Esophagus muscularis mucosa (tissue), 4 donors: ENCODE data around the gene TRIM2. TPM values are rescaled to one million over a fixed set of nuclear protein-coding genes. Genes with fewer than 3 reads are reported as not detected.
A peak's percentile ranks its signal among the peaks of the same experiment; 100 is the strongest.

Source experiments
- DNase-seq: peaks from one replicate; pipeline ENCODE4 v3.0.0-alpha.2; 2017; ENCODE audit errors: extremely low spot score
- H3K27ac ChIP-seq, 4 donors: fragments of 200-600 bp; sonication (generic); replicated peaks in 1 of 4; 1 replicate in 3 of 4; 2 replicates in 1 of 4; pipeline ENCODE4 v1.5.1; 2016 to 2019; ENCODE audit warnings: mild to moderate bottlenecking in 1 of 4
- H3K27me3 ChIP-seq, 4 donors: fragments of 200-600 bp; sonication (generic); one replicate each; pipeline versions ENCODE4 v1.5.1 to v1.6.0; 2016 to 2019
- H3K36me3 ChIP-seq, 4 donors: fragments of 200-600 bp; sonication (generic); one replicate each; pipeline ENCODE4 v1.5.1; 2016 to 2019
- H3K4me1 ChIP-seq, 4 donors: fragments of 200-600 bp; sonication (generic); one replicate each; pipeline ENCODE4 v1.5.1; 2016 to 2019
- H3K4me3 ChIP-seq, 4 donors: fragments of 200-600 bp; sonication (generic); 1 replicate in 2 of 4; 2 replicates in 2 of 4; pipeline ENCODE4 v1.5.1; 2016 to 2019; ENCODE audit warnings: mild to moderate bottlenecking in 4 of 4, moderate library complexity in 1 of 4
- H3K9me3 ChIP-seq, 4 donors: fragments of 200-600 bp; sonication (generic); 1 replicate in 3 of 4; 2 replicates in 1 of 4; pipeline ENCODE4 v1.5.1; 2016 to 2019
- CTCF ChIP-seq, 3 experiments: fragments of 200-600 bp in 2 of 3; fragments of 450-650 bp in 1 of 3; sonication (generic) in 2 of 3; IDR thresholded peaks; one replicate each; pipeline ENCODE4 v1.5.1; 2017 to 2019; ENCODE audit warnings: antibody characterized with exemption in 3 of 3, mild to moderate bottlenecking in 2 of 3, moderate library complexity in 1 of 3
- EP300 ChIP-seq: sonication (generic); formaldehyde crosslinking; IDR thresholded peaks from one replicate; pipeline ENCODE4 v1.6.1; 2017; ENCODE audit warnings: antibody characterized with exemption
- POLR2A ChIP-seq: fragments of 450-650 bp; IDR thresholded peaks from one replicate; pipeline ENCODE4 v1.6.1; 2017; ENCODE audit warnings: antibody characterized with exemption, moderate library complexity, mild to moderate bottlenecking, low read depth
- POLR2AphosphoS5 ChIP-seq, 2 donors: sonication (generic); formaldehyde crosslinking; IDR thresholded peaks; one replicate each; pipeline ENCODE4 v1.6.1; 2017; ENCODE audit warnings: antibody characterized with exemption in 2 of 2
- WGBS: methylation state at CpG from one replicate; pipeline ENCODE4 v1.1.5; 2018; 5-methylcytosine and 5-hydroxymethylcytosine counted together
- intact Hi-C: fragments of 100-400 bp; cut with DNase I; formaldehyde crosslinking; loops from one replicate; pipeline ENCODE4 v1.15.1; 2023
- total RNA-seq, 4 donors: library from RNA; depleted of rRNA; stranded (reverse); fragments of >200 nt; gene quantifications; one replicate each; pipeline versions ENCODE4 v1.1.0 to v1.2.1, GENCODE V29; 2016

TRIM2 gene
- total RNA-seq, 4 donors from 2014 or later = 28.3 to 36.9 (median 30.4) TPM

GRCh38 chr4:153271820-153272219 lies 67.6 kb downstream of the TRIM2 start:
- intact Hi-C loops = no loop called here
- DNase-seq = peak; percentile 19
- Histone ChIP-seq H3K27ac (no peak overlapping the region), H3K4me1 (peaks cover 7 to 40% (median 23%) of the 10 kb centered on the region in 4 donors), H3K36me3 (peaks cover 0 to 23% (median 9%) of the 10 kb centered on the region in 4 donors), H3K9me3 (no peaks in the 10 kb centered on the region), H3K4me3 (no peak overlapping the region), H3K27me3 (no peaks in the 10 kb centered on the region)
- 98% methylated on average over 2 of the region's 2 CpGs for WGBS
- TF ChIP-seq CTCF (IDR thresholded peaks at IDR 0.05) = no peak
- TF ChIP-seq EP300 = no peak
- no peak for TF ChIP-seq POLR2AphosphoS5 (IDR thresholded peaks at IDR 0.05)
- TF ChIP-seq POLR2A = no peak

GRCh38 chr4:153273751-153274150 lies 69.5 kb downstream of the TRIM2 start:
- Histone ChIP-seq H3K36me3 (peaks cover 0 to 39% (median 18%) of the 10 kb centered on the region in 4 donors), H3K4me3 (no peak overlapping the region), H3K27ac (no peak overlapping the region), H3K9me3 (no peaks in the 10 kb centered on the region), H3K4me1 (peaks cover 9 to 32% (median 13%) of the 10 kb centered on the region in 4 donors), H3K27me3 (no peaks in the 10 kb centered on the region)
- no peak for TF ChIP-seq POLR2AphosphoS5 (IDR thresholded peaks at IDR 0.05)
- no peak for TF ChIP-seq POLR2A
- no peak for TF ChIP-seq CTCF (IDR thresholded peaks at IDR 0.05)
- TF ChIP-seq EP300 = no peak
- intact Hi-C loops = no loop called here
- WGBS = 93% methylated on average over 1 of the region's 1 CpG
- peak; percentile 26 for DNase-seq

- Histone ChIP-seq H3K27ac (no peak overlapping the region), H3K4me3 (no peak overlapping the region), H3K9me3 (no peaks in the 10 kb centered on the region), H3K4me1 (peaks cover 6 to 26% (median 10%) of the 10 kb centered on the region in 4 donors), H3K36me3 (peaks cover 0 to 39% (median 19%) of the 10 kb centered on the region in 4 donors), H3K27me3 (no peaks in the 10 kb centered on the region)
- intact Hi-C loops = no loop called here
- 85% methylated on average over 2 of the region's 2 CpGs for WGBS
- no peak for DNase-seq
- TF ChIP-seq CTCF (IDR thresholded peaks at IDR 0.05) = no peak
- no peak for TF ChIP-seq POLR2AphosphoS5 (IDR thresholded peaks at IDR 0.05)
- no peak for TF ChIP-seq POLR2A
- no peak for TF ChIP-seq EP300
Measured at GRCh38 chr4:153274967-153275366, 70.7 kb downstream of the TRIM2 start.

- Histone ChIP-seq H3K36me3 (peaks cover 0 to 39% (median 17%) of the 10 kb centered on the region in 4 donors), H3K9me3 (no peaks in the 10 kb centered on the region), H3K4me3 (no peak overlapping the region), H3K27ac (no peak overlapping the region), H3K27me3 (no peaks in the 10 kb centered on the region), H3K4me1 (peaks cover 6 to 19% (median 10%) of the 10 kb centered on the region in 4 donors)
- no peak for TF ChIP-seq POLR2A
- TF ChIP-seq POLR2AphosphoS5 (IDR thresholded peaks at IDR 0.05) = no peak
- TF ChIP-seq CTCF (IDR thresholded peaks at IDR 0.05) = no peak
- no peak for TF ChIP-seq EP300
- DNase-seq = peak; percentile 47
- WGBS = 92% methylated on average over 13 of the region's 13 CpGs
- intact Hi-C loops = no loop called here
Measured at GRCh38 chr4:153275380-153276276, 71.4 kb downstream of the TRIM2 start.
